GM12872 (cell line): Measurements from ENCODE around the gene ARSB.

ENCODE experiments used
- TF ChIP-seq, protein P1 (sequence below): IDR thresholded peaks from 3 replicates; pipeline ENCODE4 v1.5.1; 2011; ENCODE audit warnings: low read depth, mild to moderate bottlenecking, low read length, moderate library complexity; ENCODE audit not compliant: insufficient read depth

ARSB gene

DNA sequence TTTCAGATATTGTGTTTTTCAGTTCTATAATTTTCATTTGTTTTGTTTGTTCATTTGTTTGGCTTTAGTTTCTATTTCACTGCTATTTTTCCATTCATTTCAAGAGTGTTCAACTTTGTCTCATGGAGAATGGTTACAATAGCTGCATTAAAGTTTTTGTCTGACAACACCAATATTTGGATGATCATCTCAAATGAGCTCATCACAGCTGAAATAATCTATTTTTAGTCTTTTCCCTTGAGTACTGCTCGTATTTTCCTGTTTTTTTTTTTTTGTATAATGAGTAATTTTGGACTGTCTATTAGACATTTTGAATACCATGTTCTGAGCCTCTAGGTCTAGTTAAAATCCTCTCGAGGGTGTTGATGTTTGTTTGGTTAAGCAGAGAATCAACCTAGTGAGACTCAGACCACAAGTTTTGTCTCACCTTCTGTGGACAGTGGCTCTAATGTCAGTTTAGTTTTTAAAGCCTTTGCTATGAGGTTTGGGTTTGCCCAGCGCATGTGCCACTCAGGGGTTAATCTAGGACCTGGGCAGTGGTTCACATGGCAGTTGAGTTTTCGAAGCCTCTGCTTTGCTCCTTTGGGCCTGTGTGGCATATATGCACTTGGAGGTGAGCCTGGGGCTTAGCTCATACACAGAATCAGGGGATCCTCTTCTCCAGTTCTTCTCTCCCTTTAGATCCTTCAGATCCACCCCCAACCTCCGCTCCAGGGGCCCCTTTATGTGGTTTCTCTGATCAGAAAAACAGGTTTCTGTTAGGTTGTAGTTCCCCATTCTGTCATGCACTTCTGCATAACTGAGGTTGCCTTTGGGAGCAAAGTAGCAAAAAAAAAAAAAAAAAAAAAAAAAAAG, 79.8 kb downstream of the ARSB start:
- TF ChIP-seq, protein P1, sequence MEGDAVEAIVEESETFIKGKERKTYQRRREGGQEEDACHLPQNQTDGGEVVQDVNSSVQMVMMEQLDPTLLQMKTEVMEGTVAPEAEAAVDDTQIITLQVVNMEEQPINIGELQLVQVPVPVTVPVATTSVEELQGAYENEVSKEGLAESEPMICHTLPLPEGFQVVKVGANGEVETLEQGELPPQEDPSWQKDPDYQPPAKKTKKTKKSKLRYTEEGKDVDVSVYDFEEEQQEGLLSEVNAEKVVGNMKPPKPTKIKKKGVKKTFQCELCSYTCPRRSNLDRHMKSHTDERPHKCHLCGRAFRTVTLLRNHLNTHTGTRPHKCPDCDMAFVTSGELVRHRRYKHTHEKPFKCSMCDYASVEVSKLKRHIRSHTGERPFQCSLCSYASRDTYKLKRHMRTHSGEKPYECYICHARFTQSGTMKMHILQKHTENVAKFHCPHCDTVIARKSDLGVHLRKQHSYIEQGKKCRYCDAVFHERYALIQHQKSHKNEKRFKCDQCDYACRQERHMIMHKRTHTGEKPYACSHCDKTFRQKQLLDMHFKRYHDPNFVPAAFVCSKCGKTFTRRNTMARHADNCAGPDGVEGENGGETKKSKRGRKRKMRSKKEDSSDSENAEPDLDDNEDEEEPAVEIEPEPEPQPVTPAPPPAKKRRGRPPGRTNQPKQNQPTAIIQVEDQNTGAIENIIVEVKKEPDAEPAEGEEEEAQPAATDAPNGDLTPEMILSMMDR = no peak

DNA sequence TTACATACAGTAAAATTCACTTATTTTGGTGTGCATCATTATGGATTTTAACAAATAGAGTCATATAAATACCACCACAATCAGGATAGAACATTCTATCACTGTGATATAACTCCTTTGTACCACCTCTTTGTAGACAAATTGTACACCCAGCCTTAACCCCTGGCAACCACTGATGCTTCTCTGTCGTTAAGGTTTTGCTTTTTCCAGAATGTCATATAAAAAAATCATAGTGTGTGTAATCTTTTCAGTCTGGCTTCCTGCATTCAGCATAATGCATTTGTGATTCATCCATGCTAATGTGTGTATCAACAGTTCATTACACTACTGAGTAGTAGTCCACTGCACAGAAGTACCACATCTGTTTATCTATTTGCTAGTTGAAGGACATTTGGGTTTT, 81.2 kb downstream of the ARSB start:
- TF ChIP-seq, protein P1 = no peak

DNA sequence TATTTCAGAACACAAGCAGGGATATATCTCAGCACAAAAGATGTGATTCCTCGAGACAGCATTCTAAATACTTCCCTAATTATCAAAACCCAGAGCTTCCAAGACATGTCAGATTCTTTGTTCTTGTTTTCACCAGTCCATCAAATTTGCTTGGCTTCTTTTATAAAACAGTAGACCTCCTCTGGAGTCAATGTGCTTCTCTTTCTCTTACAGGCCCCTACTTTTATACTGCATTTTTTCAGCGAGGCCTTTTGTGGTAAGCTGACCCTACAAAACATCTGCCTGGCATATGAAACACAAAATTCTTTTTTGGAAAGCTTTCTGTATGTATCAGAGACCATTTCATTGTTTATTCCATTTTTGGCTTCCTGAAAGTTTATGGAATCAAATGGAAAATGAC, 81.8 kb downstream of the ARSB start:
- TF ChIP-seq, protein P1 = no peak

DNA sequence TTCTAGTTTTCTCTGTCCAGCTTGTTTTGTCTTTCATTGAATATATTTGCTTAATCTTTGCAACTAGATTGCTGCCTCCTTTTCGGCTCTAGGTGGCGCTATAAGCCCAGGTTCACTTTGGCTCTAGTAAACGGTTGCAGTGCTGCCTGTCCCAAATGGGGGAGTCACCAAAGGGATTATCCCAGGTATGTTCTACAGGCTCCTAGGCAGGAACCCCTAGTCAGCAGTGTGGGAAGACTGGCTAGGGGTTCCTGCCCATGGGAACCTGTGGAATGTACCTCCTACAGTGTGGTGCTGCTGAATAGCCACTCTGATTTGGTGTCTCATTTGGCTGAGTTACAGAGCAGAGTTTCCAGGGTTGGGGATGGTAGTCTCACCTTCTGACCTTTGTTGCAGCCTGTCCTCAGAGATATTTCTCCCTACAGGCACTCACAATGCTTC, 85.2 kb downstream of the ARSB start:
- TF ChIP-seq, protein P1 = peak; percentile 78

DNA sequence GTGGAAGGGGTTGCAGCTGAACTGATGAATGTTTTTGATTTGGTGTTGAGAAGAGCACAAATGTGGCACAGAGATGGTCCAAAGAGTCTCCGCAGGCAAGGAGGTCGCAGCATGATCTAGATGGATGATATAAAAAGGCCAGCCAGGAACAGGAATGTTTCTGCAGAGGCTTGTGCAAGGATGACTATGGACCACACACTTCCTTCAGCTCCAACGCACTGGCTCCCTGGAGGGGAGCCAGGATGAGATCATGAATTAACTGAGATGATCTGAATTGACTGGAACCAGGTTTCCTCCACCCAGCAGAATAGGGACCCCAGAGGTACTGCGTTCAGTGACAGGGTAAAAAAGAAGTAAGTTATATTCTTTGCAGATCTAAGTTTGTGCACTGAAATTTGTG, 89.0 kb downstream of the ARSB start:
- TF ChIP-seq, protein P1 = no peak

DNA sequence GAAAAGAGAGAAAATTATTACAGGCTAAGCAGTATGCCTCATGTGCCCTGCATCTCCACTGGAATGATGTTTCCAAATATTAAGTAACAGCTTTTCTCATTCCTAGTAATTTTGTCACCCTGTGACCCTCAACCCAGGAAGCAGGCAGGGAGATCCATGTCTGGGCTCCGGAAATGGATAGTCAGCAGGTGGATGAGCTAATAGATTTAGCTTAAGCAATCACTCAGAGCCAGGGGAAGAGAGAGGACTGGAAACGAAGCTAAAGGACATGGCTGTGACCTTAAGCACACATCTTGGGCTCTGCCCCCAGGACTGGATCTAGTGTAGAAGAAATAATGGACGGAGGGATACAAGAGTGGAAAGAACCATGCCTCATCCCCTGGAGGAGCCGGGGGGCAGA, 89.5 kb downstream of the ARSB start:
- TF ChIP-seq, protein P1 = no peak

DNA sequence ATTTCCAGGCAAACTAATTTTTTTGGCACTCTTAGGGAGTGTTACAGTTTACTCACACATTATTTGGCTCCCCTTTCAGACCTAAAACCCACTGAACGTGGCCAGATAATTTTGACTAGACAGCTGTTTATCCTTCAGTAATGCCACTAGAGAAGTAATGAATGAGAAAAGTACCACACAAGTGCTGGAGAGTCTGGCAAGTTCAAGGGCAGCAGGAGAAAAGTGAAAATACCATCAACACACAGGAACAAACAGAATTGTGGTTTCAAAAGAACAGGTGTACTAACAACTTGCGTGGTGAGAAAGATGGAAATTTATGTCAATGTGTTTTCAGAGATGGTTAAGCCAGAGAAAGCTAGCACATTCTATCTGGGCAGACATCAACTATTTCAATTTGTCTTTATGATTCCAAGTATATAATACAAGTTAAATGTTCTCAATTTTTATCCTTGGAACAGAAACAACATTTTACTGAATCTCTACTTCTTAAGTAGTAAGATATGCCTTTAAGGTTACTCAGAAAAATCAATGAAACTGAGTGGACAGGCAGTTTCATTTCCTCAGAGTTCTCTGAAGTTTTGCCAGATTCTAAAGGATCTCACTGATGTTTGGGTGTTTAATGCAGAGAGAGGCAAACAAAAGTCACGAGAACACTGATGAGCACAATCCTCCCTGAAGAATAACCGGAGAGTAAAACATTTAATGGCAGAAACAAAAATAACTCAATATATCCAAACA, 91.0 kb downstream of the ARSB start:
- TF ChIP-seq, protein P1 = no peak
